T-helper 1 cell (primary cell): ENCODE measurements around the gene TSNAXIP1.
A peak's percentile ranks its signal among the peaks of the same experiment; 100 is the strongest.
"Not testable (repeated sequence)": the region's sequence is repeated elsewhere in the genome, so short reads cannot be mapped to it uniquely, and the experiment has no call there.

Experiments
- DNase-seq, 5 donors: peaks; one replicate each; pipeline ENCODE4 v3.0.0-alpha.2; 2012 to 2020

The TSNAXIP1 gene

GRCh38 chr16:67837190-67837589, 30.5 kb downstream of the TSNAXIP1 start:
- not testable (repeated sequence) for DNase-seq

GRCh38 chr16:67837811-67838210, 31.1 kb downstream of the TSNAXIP1 start:
- no peak for DNase-seq

GRCh38 chr16:67841198-67841815, 34.6 kb downstream of the TSNAXIP1 start:
- DNase-seq = no peak

- DNase-seq = peak; percentile 78 to 95 (median 90)
These were observed 35.3 kb downstream of the TSNAXIP1 start, which contains the start of gene THAP11 for GRCh38 chr16:67841816-67842508. Gene THAP11 (plus strand): TSS chr16:67842320. CDS start chr16:67842555, 235 bp downstream.

GRCh38 chr16:67842509-67843342, 36.0 kb downstream of the TSNAXIP1 start:
- peak; percentile 37 to 79 (median 63) for DNase-seq

- DNase-seq = no peak
These were observed 36.7 kb downstream of the TSNAXIP1 start for GRCh38 chr16:67843343-67843765.

GRCh38 chr16:67844497-67844896, 37.8 kb downstream of the TSNAXIP1 start:
- no peak for DNase-seq

- no peak for DNase-seq
These were observed 38.8 kb downstream of the TSNAXIP1 start for GRCh38 chr16:67845291-67846062.

- no peak for DNase-seq
These were observed 39.3 kb downstream of the TSNAXIP1 start for GRCh38 chr16:67846063-67846319.

GRCh38 chr16:67846320-67847063, 39.8 kb downstream of the TSNAXIP1 start, which contains the start of gene NUTF2:
Gene NUTF2 (plus strand): TSS chr16:67846933. CDS start chr16:67865131, 18,198 bp downstream.
- DNase-seq = peak; percentile 85 to 96 (median 91)

GRCh38 chr16:67847064-67847861, 40.6 kb downstream of the TSNAXIP1 start, which contains the start of gene CENPT:
Gene CENPT (minus strand): TSS chr16:67847693. CDS start chr16:67833859, 13,834 bp downstream.
- no peak for DNase-seq

GRCh38 chr16:67848118-67848517, 41.4 kb downstream of the TSNAXIP1 start:
- no peak for DNase-seq

- no peak for DNase-seq
These were observed 47.0 kb downstream of the TSNAXIP1 start for GRCh38 chr16:67853670-67854069.

- no peak for DNase-seq
These were observed 49.1 kb downstream of the TSNAXIP1 start for GRCh38 chr16:67855789-67856188.

GRCh38 chr16:67856927-67857546, 50.3 kb downstream of the TSNAXIP1 start:
- DNase-seq = no peak

- peak in 1 of 5 donors; percentile 22 for DNase-seq
These were observed 51.0 kb downstream of the TSNAXIP1 start for GRCh38 chr16:67857547-67858233.

GRCh38 chr16:67858500-67858899, 51.8 kb downstream of the TSNAXIP1 start:
- DNase-seq = no peak

GRCh38 chr16:67860589-67861398, 54.1 kb downstream of the TSNAXIP1 start:
- no peak for DNase-seq

- DNase-seq = no peak
These were observed 55.2 kb downstream of the TSNAXIP1 start for GRCh38 chr16:67861877-67862276.
